ENCODE results near the gene PCGF5. TPM values are rescaled to one million over a fixed set of nuclear protein-coding genes. Genes with fewer than 3 reads are reported as not detected.

PCGF5 gene
- total and polyA plus RNA-seq, 2 of the 8 experiments (the other 6 are each of a cell fraction or from before 2014, with no cell fraction given): 5.8 to 8.4 TPM

DNA sequence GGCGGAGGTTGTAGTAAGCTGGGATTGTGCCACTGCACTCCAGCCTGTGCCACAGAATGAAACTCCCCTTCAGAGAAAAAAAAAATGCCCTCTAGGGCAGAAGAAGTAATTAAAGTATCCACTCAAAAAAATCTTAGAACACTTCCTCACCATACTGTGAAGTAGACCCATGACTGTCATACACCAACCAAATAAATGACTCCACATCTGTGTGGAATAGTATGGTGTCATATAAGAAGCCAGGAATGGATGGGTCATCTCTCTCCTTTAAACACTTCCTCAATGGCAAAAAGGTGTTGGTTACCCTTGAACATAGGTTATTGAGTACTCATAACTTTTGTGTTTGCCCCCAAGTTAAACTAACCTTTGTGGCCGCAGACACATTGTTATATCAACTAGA is 48.1 kb upstream of the PCGF5 start (continued):
- TF ChIP-seq, protein P1, sequence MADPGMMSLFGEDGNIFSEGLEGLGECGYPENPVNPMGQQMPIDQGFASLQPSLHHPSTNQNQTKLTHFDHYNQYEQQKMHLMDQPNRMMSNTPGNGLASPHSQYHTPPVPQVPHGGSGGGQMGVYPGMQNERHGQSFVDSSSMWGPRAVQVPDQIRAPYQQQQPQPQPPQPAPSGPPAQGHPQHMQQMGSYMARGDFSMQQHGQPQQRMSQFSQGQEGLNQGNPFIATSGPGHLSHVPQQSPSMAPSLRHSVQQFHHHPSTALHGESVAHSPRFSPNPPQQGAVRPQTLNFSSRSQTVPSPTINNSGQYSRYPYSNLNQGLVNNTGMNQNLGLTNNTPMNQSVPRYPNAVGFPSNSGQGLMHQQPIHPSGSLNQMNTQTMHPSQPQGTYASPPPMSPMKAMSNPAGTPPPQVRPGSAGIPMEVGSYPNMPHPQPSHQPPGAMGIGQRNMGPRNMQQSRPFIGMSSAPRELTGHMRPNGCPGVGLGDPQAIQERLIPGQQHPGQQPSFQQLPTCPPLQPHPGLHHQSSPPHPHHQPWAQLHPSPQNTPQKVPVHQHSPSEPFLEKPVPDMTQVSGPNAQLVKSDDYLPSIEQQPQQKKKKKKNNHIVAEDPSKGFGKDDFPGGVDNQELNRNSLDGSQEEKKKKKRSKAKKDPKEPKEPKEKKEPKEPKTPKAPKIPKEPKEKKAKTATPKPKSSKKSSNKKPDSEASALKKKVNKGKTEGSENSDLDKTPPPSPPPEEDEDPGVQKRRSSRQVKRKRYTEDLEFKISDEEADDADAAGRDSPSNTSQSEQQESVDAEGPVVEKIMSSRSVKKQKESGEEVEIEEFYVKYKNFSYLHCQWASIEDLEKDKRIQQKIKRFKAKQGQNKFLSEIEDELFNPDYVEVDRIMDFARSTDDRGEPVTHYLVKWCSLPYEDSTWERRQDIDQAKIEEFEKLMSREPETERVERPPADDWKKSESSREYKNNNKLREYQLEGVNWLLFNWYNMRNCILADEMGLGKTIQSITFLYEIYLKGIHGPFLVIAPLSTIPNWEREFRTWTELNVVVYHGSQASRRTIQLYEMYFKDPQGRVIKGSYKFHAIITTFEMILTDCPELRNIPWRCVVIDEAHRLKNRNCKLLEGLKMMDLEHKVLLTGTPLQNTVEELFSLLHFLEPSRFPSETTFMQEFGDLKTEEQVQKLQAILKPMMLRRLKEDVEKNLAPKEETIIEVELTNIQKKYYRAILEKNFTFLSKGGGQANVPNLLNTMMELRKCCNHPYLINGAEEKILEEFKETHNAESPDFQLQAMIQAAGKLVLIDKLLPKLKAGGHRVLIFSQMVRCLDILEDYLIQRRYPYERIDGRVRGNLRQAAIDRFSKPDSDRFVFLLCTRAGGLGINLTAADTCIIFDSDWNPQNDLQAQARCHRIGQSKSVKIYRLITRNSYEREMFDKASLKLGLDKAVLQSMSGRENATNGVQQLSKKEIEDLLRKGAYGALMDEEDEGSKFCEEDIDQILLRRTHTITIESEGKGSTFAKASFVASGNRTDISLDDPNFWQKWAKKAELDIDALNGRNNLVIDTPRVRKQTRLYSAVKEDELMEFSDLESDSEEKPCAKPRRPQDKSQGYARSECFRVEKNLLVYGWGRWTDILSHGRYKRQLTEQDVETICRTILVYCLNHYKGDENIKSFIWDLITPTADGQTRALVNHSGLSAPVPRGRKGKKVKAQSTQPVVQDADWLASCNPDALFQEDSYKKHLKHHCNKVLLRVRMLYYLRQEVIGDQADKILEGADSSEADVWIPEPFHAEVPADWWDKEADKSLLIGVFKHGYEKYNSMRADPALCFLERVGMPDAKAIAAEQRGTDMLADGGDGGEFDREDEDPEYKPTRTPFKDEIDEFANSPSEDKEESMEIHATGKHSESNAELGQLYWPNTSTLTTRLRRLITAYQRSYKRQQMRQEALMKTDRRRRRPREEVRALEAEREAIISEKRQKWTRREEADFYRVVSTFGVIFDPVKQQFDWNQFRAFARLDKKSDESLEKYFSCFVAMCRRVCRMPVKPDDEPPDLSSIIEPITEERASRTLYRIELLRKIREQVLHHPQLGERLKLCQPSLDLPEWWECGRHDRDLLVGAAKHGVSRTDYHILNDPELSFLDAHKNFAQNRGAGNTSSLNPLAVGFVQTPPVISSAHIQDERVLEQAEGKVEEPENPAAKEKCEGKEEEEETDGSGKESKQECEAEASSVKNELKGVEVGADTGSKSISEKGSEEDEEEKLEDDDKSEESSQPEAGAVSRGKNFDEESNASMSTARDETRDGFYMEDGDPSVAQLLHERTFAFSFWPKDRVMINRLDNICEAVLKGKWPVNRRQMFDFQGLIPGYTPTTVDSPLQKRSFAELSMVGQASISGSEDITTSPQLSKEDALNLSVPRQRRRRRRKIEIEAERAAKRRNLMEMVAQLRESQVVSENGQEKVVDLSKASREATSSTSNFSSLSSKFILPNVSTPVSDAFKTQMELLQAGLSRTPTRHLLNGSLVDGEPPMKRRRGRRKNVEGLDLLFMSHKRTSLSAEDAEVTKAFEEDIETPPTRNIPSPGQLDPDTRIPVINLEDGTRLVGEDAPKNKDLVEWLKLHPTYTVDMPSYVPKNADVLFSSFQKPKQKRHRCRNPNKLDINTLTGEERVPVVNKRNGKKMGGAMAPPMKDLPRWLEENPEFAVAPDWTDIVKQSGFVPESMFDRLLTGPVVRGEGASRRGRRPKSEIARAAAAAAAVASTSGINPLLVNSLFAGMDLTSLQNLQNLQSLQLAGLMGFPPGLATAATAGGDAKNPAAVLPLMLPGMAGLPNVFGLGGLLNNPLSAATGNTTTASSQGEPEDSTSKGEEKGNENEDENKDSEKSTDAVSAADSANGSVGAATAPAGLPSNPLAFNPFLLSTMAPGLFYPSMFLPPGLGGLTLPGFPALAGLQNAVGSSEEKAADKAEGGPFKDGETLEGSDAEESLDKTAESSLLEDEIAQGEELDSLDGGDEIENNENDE (IDR thresholded peaks at IDR 0.05; ENCODE audit: insufficient replicate concordance, low read length): no peak
- TF ChIP-seq JUND (IDR thresholded peaks at IDR 0.05; ENCODE audit: low read length): no peak
